GM11168 (cell line): ENCODE measurements around the gene ERI3.

Experiments
- in situ Hi-C: fragments of 300-500 bp; cut with MboI; formaldehyde crosslinking; loops from one replicate; pipeline ENCODE4 v1.12.0; 2022; ENCODE audit warnings: low sequenced_read_pairs; ENCODE audit not compliant: unreplicated experiment

The ERI3 gene

GRCh38 chr1:44290250-44291094 is 64.6 kb downstream of the ERI3 start:
- in situ Hi-C loops, result no loop called here

GRCh38 chr1:44289530-44289929 is 65.5 kb downstream of the ERI3 start:
- in situ Hi-C loops, result no loop called here

GRCh38 chr1:44288883-44289282 is 66.2 kb downstream of the ERI3 start:
- in situ Hi-C loops, result no loop called here

GRCh38 chr1:44284184-44284583 is 70.9 kb downstream of the ERI3 start:
- in situ Hi-C loops, result no loop called here

- in situ Hi-C loops, result no loop called here
Observed at GRCh38 chr1:44283524-44284173, 71.4 kb downstream of the ERI3 start.

GRCh38 chr1:44282704-44283426 is 72.2 kb downstream of the ERI3 start:
- in situ Hi-C loops, result no loop called here

GRCh38 chr1:44281962-44282703 is 72.9 kb downstream of the ERI3 start:
- in situ Hi-C loops, result no loop called here

- in situ Hi-C loops, result no loop called here
Observed at GRCh38 chr1:44276901-44277300, 78.2 kb downstream of the ERI3 start.

GRCh38 chr1:44275991-44276405 is 79.1 kb downstream of the ERI3 start:
- in situ Hi-C loops, result no loop called here

GRCh38 chr1:44275296-44275962 is 79.6 kb downstream of the ERI3 start:
- in situ Hi-C loops, result no loop called here

GRCh38 chr1:44273560-44274350 is 81.3 kb downstream of the ERI3 start:
- in situ Hi-C loops, result no loop called here

GRCh38 chr1:44272992-44273391 is 82.1 kb downstream of the ERI3 start:
- in situ Hi-C loops, result no loop called here

- in situ Hi-C loops, result no loop called here
Observed at GRCh38 chr1:44271646-44272045, 83.4 kb downstream of the ERI3 start.

- in situ Hi-C loops, result no loop called here
Observed at GRCh38 chr1:44270686-44271628, 84.1 kb downstream of the ERI3 start.

GRCh38 chr1:44268054-44268453 is 87.0 kb downstream of the ERI3 start:
- in situ Hi-C loops, result no loop called here

- in situ Hi-C loops, result no loop called here
Observed at GRCh38 chr1:44267438-44267837, 87.6 kb downstream of the ERI3 start.

GRCh38 chr1:44266400-44267344 is 88.4 kb downstream of the ERI3 start:
- in situ Hi-C loops, result no loop called here
